ENCODE results near the gene ATP13A4. TPM values are rescaled to one million over a fixed set of nuclear protein-coding genes. Genes with fewer than 3 reads are reported as not detected.

The ATP13A4 gene
- polyA plus RNA-seq, 1 donor (not counting 4 experiments of a cell fraction or from before 2014, with no cell fraction given): 0.16 TPM

- H3K9ac ChIP-seq (ENCODE audit: control insufficient read depth, extremely low read depth, insufficient read depth, low read length): no peak overlapping the region
- no peaks in the 10 kb centered on the region for H3K9me1 ChIP-seq (ENCODE audit: control insufficient read depth, extremely low read depth, insufficient read depth, low read length)
- TF ChIP-seq EZH2 (IDR thresholded peaks at IDR 0.05; ENCODE audit: low read length): no peak
- TF ChIP-seq CTCF (optimal IDR thresholded peaks at IDR 0.05 in 1 of 3, IDR thresholded peaks at IDR 0.05 in 1 of 3, conservative IDR thresholded peaks at IDR 0.05 in 1 of 3; ENCODE audit: extremely low read depth in 1 of 3, insufficient read depth in 2 of 3, low read length in 3 of 3): no peak
- peaks cover 9% of the 10 kb centered on the region for H3K27me3 ChIP-seq (ENCODE audit: control insufficient read depth, extremely low read depth, insufficient read depth, low read length)
- dilution Hi-C loops (cut with MboI; ENCODE audit: extremely low pct_ligation_motif_present, low sequenced_read_pairs): no loop called here
- no peaks in the 10 kb centered on the region for H3K36me3 ChIP-seq (ENCODE audit: control insufficient read depth in 2 of 2, extremely low read depth in 1 of 2, insufficient read depth in 2 of 2, low read length in 2 of 2)
- H2AFZ ChIP-seq (ENCODE audit: control insufficient read depth, low read length): no peak overlapping the region
- no peaks in the 10 kb centered on the region for H4K20me1 ChIP-seq (ENCODE audit: control insufficient read depth, extremely low read depth, insufficient read depth, low read length)
- no peaks in the 10 kb centered on the region for H3K9me3 ChIP-seq (ENCODE audit: control insufficient read depth, low read depth, low read length)
- H3K4me2 ChIP-seq (ENCODE audit: control insufficient read depth, extremely low read depth, insufficient read depth, low read depth, low read length): no peak overlapping the region
- H3K79me2 ChIP-seq (ENCODE audit: control insufficient read depth, insufficient read depth, low read length): no peaks in the 10 kb centered on the region
- FAIRE-seq: no peak
- no peak for DNase-seq (ENCODE audit: low read depth, low spot score)
- no peak overlapping the region for H3K4me3 ChIP-seq (ENCODE audit: control insufficient read depth in 2 of 3, extremely low read depth in 1 of 3, insufficient read depth in 2 of 3, low read depth in 1 of 3, low read length in 3 of 3)
- H3K4me1 ChIP-seq (ENCODE audit: control insufficient read depth, extremely low read depth, insufficient read depth, low read length): no peaks in the 10 kb centered on the region
- H3K27ac ChIP-seq (ENCODE audit: control insufficient read depth, insufficient read depth, low read length): no peak overlapping the region
These were observed 4.4 kb upstream of the ATP13A4 start for GRCh38 chr3:193559100-193559499.

- Histone ChIP-seq H4K20me1 (ENCODE audit: control insufficient read depth, extremely low read depth, insufficient read depth, low read length) (no peaks in the 10 kb centered on the region), H2AFZ (ENCODE audit: control insufficient read depth, low read length) (no peak overlapping the region), H3K27ac (ENCODE audit: control insufficient read depth, insufficient read depth, low read length) (no peak overlapping the region), H3K36me3 (ENCODE audit: control insufficient read depth in 2 of 2, extremely low read depth in 1 of 2, insufficient read depth in 2 of 2, low read length in 2 of 2) (no peaks in the 10 kb centered on the region), H3K9me3 (ENCODE audit: control insufficient read depth, low read depth, low read length) (no peaks in the 10 kb centered on the region), H3K4me1 (ENCODE audit: control insufficient read depth, extremely low read depth, insufficient read depth, low read length) (no peaks in the 10 kb centered on the region), H3K79me2 (ENCODE audit: control insufficient read depth, insufficient read depth, low read length) (no peaks in the 10 kb centered on the region), H3K9me1 (ENCODE audit: control insufficient read depth, extremely low read depth, insufficient read depth, low read length) (no peaks in the 10 kb centered on the region), H3K4me3 (ENCODE audit: control insufficient read depth in 2 of 3, extremely low read depth in 1 of 3, insufficient read depth in 2 of 3, low read depth in 1 of 3, low read length in 3 of 3) (no peak overlapping the region), H3K9ac (ENCODE audit: control insufficient read depth, extremely low read depth, insufficient read depth, low read length) (no peak overlapping the region), H3K27me3 (ENCODE audit: control insufficient read depth, extremely low read depth, insufficient read depth, low read length) (peaks cover 9% of the 10 kb centered on the region), H3K4me2 (ENCODE audit: control insufficient read depth, extremely low read depth, insufficient read depth, low read depth, low read length) (no peak overlapping the region)
- no peak for FAIRE-seq
- dilution Hi-C loops (cut with MboI; ENCODE audit: extremely low pct_ligation_motif_present, low sequenced_read_pairs): no loop called here
- no peak for DNase-seq (ENCODE audit: low read depth, low spot score)
- TF ChIP-seq CTCF (optimal IDR thresholded peaks at IDR 0.05 in 1 of 3, IDR thresholded peaks at IDR 0.05 in 1 of 3, conservative IDR thresholded peaks at IDR 0.05 in 1 of 3; ENCODE audit: extremely low read depth in 1 of 3, insufficient read depth in 2 of 3, low read length in 3 of 3): no peak
- no peak for TF ChIP-seq EZH2 (IDR thresholded peaks at IDR 0.05; ENCODE audit: low read length)
These were observed 2.1 kb upstream of the ATP13A4 start for GRCh38 chr3:193556841-193557240.

Data from keratinocyte (primary cell).